AG09319 (cell line): ENCODE data around the gene SMARCC1.

Experiments used
- DNase-seq: peaks from one replicate; pipeline ENCODE4 v3.0.0-alpha.2; 2010; ENCODE audit warnings: low read depth; ENCODE audit errors: extremely low read depth
- CTCF ChIP-seq: IDR thresholded peaks from 2 replicates; pipeline ENCODE4 v1.5.1; 2011; ENCODE audit warnings: low read depth, mild to moderate bottlenecking, inconsistent platforms, low read length, moderate library complexity

SMARCC1 gene

GRCh38 chr3:47586746-47587145 lies 194.9 kb downstream of the SMARCC1 start:
- no peak for TF ChIP-seq CTCF
- DNase-seq, result no peak

- TF ChIP-seq CTCF, result no peak
Measured at GRCh38 chr3:47583320-47584075, 198.2 kb downstream of the SMARCC1 start.

GRCh38 chr3:47581835-47582234 lies 199.9 kb downstream of the SMARCC1 start:
- no peak for DNase-seq
- no peak for TF ChIP-seq CTCF

More at GRCh38 chr3:47583320-47584075, 198.2 kb downstream of the SMARCC1 start:
- DNase-seq, result no peak

GRCh38 chr3:47581422-47581821 lies 200.3 kb downstream of the SMARCC1 start:
- no peak for DNase-seq
- TF ChIP-seq CTCF, result no peak

- no peak for DNase-seq
- TF ChIP-seq CTCF, result no peak
Measured at GRCh38 chr3:47580481-47580880, 201.2 kb downstream of the SMARCC1 start.

- no peak for TF ChIP-seq CTCF
- no peak for DNase-seq
Measured at GRCh38 chr3:47579875-47580274, 201.8 kb downstream of the SMARCC1 start.

- no peak for TF ChIP-seq CTCF
- no peak for DNase-seq
Measured at GRCh38 chr3:47578691-47579632, 202.7 kb downstream of the SMARCC1 start, which contains the start of gene CSPG5. Gene CSPG5, minus strand, starts transcription at chr3:47578865. Its CDS starts 172 bp downstream, at chr3:47578693.
